Measurements from ENCODE around the gene ZNF664. TPM values are rescaled to one million over a fixed set of nuclear protein-coding genes. Genes with fewer than 3 reads are reported as not detected.

Gene ZNF664
- total and polyA plus RNA-seq, 9 donors: 28.3 to 58.9 (median 42.8) TPM

DNA sequence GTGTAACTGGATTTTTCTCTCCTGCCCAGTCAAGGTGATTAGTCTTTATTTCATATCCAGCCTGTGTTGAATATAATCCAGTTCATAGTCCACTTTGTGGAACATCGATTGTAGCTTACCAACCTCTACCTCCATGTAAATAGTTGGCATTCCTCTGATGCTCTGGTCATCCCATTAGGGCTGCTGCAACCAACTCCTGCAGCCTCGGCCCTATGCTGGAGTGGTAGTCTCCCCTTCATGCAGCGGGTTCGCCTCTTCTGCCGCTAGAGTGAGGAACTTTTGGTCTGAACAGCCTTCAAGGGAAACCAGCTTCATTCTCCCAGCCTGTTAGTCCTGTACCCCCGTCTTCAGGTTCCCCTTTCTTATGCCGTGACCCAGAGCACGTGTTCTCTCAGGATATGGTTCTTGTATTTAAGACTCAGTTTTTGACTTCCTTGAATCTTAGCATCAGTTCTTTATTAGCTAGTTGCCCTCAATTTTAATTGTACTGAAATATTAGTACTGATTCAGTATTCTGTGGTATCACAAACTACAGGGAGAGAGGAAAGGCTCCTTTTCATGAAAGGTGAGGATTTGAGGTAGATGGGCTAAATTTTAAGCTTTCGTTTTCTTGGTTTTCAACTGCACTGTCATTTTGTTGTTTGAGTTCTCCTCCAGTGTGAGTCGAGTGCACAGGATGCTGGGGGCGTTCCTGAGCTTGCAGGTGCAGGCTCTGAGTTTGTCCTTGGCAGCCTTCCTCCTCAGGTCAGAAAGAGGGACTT, 33.2 kb downstream of the ZNF664 start:
- no peak overlapping the region for H3K4me3 ChIP-seq (ENCODE audit: low read length)
- no peak overlapping the region for H3K27ac ChIP-seq (ENCODE audit: low read length)
- peaks cover 25% of the 10 kb centered on the region for H3K4me1 ChIP-seq (ENCODE audit: control insufficient read depth, insufficient read depth, low read length)
- peaks cover 34% of the 10 kb centered on the region for H3K36me3 ChIP-seq (ENCODE audit: control insufficient read depth, insufficient read depth, low read length)
- no peaks in the 10 kb centered on the region for H3K27me3 ChIP-seq (ENCODE audit: control insufficient read depth, insufficient read depth, low read length)
- DNase-seq: peak; percentile 43
- H3K9me3 ChIP-seq (replicated peaks; ENCODE audit: control insufficient read depth, low read depth, low read length): no peaks in the 10 kb centered on the region
- 57% methylated on average over 8 of the region's 11 CpGs for WGBS (ENCODE audit: insufficient coverage)

- H3K27me3 ChIP-seq (ENCODE audit: control insufficient read depth, insufficient read depth, low read length): no peaks in the 10 kb centered on the region
- WGBS (ENCODE audit: insufficient coverage): 77% methylated on average over 5 of the region's 14 CpGs
- H3K27ac ChIP-seq (ENCODE audit: low read length): no peak overlapping the region
- H3K9me3 ChIP-seq (replicated peaks; ENCODE audit: control insufficient read depth, low read depth, low read length): no peaks in the 10 kb centered on the region
- DNase-seq: no peak
- H3K4me1 ChIP-seq (ENCODE audit: control insufficient read depth, insufficient read depth, low read length): peaks cover 25% of the 10 kb centered on the region
- no peak overlapping the region for H3K4me3 ChIP-seq (ENCODE audit: low read length)
- H3K36me3 ChIP-seq (ENCODE audit: control insufficient read depth, insufficient read depth, low read length): peaks cover 33% of the 10 kb centered on the region
Observed at GRCh38 chr12:124006846-124007713, 34.1 kb downstream of the ZNF664 start.

GRCh38 chr12:124007826-124008570, 35.0 kb downstream of the ZNF664 start:
- peaks cover 36% of the 10 kb centered on the region for H3K36me3 ChIP-seq (ENCODE audit: control insufficient read depth, insufficient read depth, low read length)
- H3K4me1 ChIP-seq (ENCODE audit: control insufficient read depth, insufficient read depth, low read length): peaks cover 25% of the 10 kb centered on the region
- 67% methylated on average over 5 of the region's 9 CpGs for WGBS (ENCODE audit: insufficient coverage)
- no peak for DNase-seq
- H3K9me3 ChIP-seq (replicated peaks; ENCODE audit: control insufficient read depth, low read depth, low read length): no peaks in the 10 kb centered on the region
- no peak overlapping the region for H3K4me3 ChIP-seq (ENCODE audit: low read length)
- no peaks in the 10 kb centered on the region for H3K27me3 ChIP-seq (ENCODE audit: control insufficient read depth, insufficient read depth, low read length)
- no peak overlapping the region for H3K27ac ChIP-seq (ENCODE audit: low read length)

GRCh38 chr12:124008595-124008994, 35.6 kb downstream of the ZNF664 start:
- peaks cover 38% of the 10 kb centered on the region for H3K36me3 ChIP-seq (ENCODE audit: control insufficient read depth, insufficient read depth, low read length)
- H3K9me3 ChIP-seq (replicated peaks; ENCODE audit: control insufficient read depth, low read depth, low read length): no peaks in the 10 kb centered on the region
- peaks cover 25% of the 10 kb centered on the region for H3K4me1 ChIP-seq (ENCODE audit: control insufficient read depth, insufficient read depth, low read length)
- H3K4me3 ChIP-seq (ENCODE audit: low read length): no peak overlapping the region
- H3K27me3 ChIP-seq (ENCODE audit: control insufficient read depth, insufficient read depth, low read length): no peaks in the 10 kb centered on the region
- WGBS (ENCODE audit: insufficient coverage): no CpG with 5 or more reads among the region's 3 CpGs
- DNase-seq: no peak
- H3K27ac ChIP-seq (ENCODE audit: low read length): no peak overlapping the region

- Histone ChIP-seq H3K4me1 (ENCODE audit: control insufficient read depth, insufficient read depth, low read length) (peaks cover 21% of the 10 kb centered on the region), H3K9me3 (replicated peaks; ENCODE audit: control insufficient read depth, low read depth, low read length) (no peaks in the 10 kb centered on the region), H3K27ac (ENCODE audit: low read length) (no peak overlapping the region), H3K36me3 (ENCODE audit: control insufficient read depth, insufficient read depth, low read length) (peaks cover 31% of the 10 kb centered on the region), H3K27me3 (ENCODE audit: control insufficient read depth, insufficient read depth, low read length) (no peaks in the 10 kb centered on the region), H3K4me3 (ENCODE audit: low read length) (no peak overlapping the region)
- no CpG with 5 or more reads among the region's 6 CpGs for WGBS (ENCODE audit: insufficient coverage)
- no peak for DNase-seq
Observed at GRCh38 chr12:124009781-124010180, 36.8 kb downstream of the ZNF664 start.

DNA sequence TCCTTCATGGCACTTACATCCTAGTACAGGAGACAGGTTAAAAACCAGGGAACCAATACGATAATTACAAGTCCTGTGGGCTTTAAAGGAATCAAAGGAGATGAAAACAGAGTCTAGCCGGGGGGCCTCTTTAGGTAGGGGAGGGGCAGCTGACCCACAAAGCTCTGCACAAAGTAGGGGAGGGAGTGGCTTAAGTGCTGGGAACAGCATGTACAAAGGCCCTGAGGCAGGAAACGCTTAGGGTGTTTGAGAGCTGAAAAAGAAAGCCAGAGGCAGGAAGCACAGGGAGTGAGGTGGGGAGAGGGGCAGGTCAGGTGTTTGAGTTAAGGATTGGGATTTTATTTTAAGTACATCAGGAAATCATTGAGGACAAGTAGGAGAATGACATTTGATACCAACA, 37.7 kb downstream of the ZNF664 start:
- H3K4me3 ChIP-seq (ENCODE audit: low read length): no peak overlapping the region
- no peak overlapping the region for H3K27ac ChIP-seq (ENCODE audit: low read length)
- no peak for DNase-seq
- no peaks in the 10 kb centered on the region for H3K9me3 ChIP-seq (replicated peaks; ENCODE audit: control insufficient read depth, low read depth, low read length)
- H3K4me1 ChIP-seq (ENCODE audit: control insufficient read depth, insufficient read depth, low read length): peaks cover 19% of the 10 kb centered on the region
- H3K27me3 ChIP-seq (ENCODE audit: control insufficient read depth, insufficient read depth, low read length): no peaks in the 10 kb centered on the region
- peaks cover 31% of the 10 kb centered on the region for H3K36me3 ChIP-seq (ENCODE audit: control insufficient read depth, insufficient read depth, low read length)
- 87% methylated on average over 2 of the region's 3 CpGs for WGBS (ENCODE audit: insufficient coverage)

DNA sequence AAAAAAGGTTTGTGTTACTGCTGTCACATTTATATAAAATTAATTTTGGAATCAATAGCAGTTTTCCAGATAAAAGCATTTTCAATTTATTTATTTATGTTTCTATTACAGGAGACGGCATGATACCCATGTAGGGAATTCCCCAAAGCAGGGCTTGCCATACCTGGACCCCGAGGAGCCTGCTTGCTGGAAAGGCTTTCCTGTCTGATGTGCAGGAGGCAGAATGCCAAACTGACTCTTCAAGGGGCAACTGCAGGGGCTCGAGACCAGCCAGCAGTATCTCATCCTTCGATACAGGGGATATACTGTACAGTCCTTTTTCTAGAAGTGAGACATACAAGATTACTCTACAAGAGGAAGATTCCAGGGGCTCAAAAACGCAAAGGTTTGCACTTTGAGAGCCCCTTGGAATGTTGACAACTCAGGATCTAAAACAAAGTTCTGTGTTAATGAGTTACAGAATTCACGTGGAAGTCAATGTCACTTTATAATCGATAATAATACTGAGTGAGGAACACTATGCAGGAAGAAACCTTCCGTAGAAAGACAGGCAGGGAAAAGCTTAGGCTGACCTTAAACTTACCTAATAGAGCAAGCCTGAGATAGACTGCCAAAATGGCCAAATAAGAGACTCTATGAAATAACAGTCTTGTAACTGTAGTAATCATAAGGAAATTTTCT, 38.6 kb downstream of the ZNF664 start:
- Histone ChIP-seq H3K27me3 (ENCODE audit: control insufficient read depth, insufficient read depth, low read length) (no peaks in the 10 kb centered on the region), H3K9me3 (replicated peaks; ENCODE audit: control insufficient read depth, low read depth, low read length) (no peaks in the 10 kb centered on the region), H3K4me3 (ENCODE audit: low read length) (no peak overlapping the region), H3K4me1 (ENCODE audit: control insufficient read depth, insufficient read depth, low read length) (peaks cover 12% of the 10 kb centered on the region), H3K36me3 (ENCODE audit: control insufficient read depth, insufficient read depth, low read length) (peaks cover 31% of the 10 kb centered on the region), H3K27ac (ENCODE audit: low read length) (no peak overlapping the region)
- no peak for DNase-seq
- WGBS (ENCODE audit: insufficient coverage): 85% methylated on average over 6 of the region's 8 CpGs

DNA sequence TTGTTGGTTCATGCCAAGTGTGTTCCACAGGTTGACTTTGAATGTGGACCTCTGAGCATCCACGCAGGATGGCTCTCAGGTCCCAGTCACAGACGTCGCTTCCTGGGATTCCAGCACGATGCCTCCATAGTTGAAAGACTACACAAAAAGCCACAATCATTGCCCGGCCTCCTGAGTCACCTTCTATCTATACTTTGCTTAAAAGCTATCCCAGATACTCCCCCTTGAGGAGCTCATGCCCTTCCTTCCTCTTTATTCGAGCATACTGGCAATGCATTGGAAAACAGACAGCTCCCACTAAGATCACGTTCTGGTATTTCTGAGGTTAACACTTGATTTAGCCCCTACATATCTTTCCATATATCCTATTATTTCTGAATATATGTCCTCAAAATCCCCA, 40.1 kb downstream of the ZNF664 start:
- Histone ChIP-seq H3K36me3 (ENCODE audit: control insufficient read depth, insufficient read depth, low read length) (peaks cover 25% of the 10 kb centered on the region), H3K4me1 (ENCODE audit: control insufficient read depth, insufficient read depth, low read length) (peaks cover 2% of the 10 kb centered on the region), H3K4me3 (ENCODE audit: low read length) (no peak overlapping the region), H3K27ac (ENCODE audit: low read length) (no peak overlapping the region), H3K27me3 (ENCODE audit: control insufficient read depth, insufficient read depth, low read length) (no peaks in the 10 kb centered on the region), H3K9me3 (replicated peaks; ENCODE audit: control insufficient read depth, low read depth, low read length) (no peaks in the 10 kb centered on the region)
- 91% methylated on average over 5 of the region's 7 CpGs for WGBS (ENCODE audit: insufficient coverage)
- no peak for DNase-seq

DNA sequence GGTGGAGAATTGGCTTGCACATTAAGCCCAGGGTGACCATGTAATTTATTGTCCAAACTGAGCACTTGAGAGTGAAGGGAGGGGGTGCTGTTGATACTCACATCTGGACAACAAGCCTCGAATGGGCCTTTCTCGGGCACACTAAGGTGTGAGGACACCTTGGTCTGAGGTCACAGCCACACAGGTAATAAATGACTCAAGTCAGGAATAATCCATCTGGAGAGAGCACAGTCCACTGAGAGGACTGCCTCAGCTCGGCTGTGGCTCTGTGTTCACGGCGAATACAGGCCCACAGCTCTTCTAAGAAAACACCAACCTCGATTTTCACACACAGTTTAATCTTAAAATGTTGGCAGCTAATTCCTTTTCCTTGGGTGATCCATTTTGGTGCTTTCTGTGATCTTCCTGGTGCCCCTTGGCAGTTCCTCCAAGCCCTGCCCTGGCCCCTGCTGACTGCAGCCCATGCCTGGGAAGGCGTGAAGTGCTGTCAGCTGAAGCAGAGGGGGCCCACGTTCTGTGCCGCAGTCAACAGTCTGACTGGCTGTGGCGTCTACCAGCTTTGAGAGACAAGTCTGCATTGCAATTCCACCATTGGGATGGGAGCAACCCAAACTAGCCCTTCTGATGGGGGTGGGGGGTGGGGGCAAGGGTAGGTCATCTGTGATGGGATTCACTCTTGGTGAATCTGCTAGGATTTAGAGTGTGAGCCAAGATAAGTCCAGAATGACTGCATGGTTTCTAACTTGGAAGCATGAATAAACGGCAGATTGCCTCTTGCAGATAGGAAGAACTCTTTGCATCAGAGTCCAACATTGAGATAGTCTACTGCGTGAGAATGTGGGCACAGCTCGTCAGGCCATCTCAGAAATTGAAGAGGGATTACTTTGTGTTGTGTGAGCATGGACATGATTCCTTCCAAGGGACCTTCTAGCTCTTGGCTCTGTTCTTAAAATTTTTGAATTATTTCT, 42.8 kb downstream of the ZNF664 start:
- DNase-seq: no peak
- no peaks in the 10 kb centered on the region for H3K4me1 ChIP-seq (ENCODE audit: control insufficient read depth, insufficient read depth, low read length)
- H3K4me3 ChIP-seq (ENCODE audit: low read length): no peak overlapping the region
- H3K27ac ChIP-seq (ENCODE audit: low read length): no peak overlapping the region
- 82% methylated on average over 11 of the region's 13 CpGs for WGBS (ENCODE audit: insufficient coverage)
- no peaks in the 10 kb centered on the region for H3K27me3 ChIP-seq (ENCODE audit: control insufficient read depth, insufficient read depth, low read length)
- no peaks in the 10 kb centered on the region for H3K9me3 ChIP-seq (replicated peaks; ENCODE audit: control insufficient read depth, low read depth, low read length)
- H3K36me3 ChIP-seq (ENCODE audit: control insufficient read depth, insufficient read depth, low read length): peaks cover 21% of the 10 kb centered on the region
